ENCODE measurements around the gene SPOCD1.
"Not testable (repeated sequence)": the region's sequence is repeated elsewhere in the genome, so short reads cannot be mapped to it uniquely, and the experiment has no call there.

Gene SPOCD1

GRCh38 chr1:31828926-31829690, 13.3 kb upstream of the SPOCD1 start:
- DNase-seq (ENCODE audit: low read depth in 2 of 2) = no peak

DNA sequence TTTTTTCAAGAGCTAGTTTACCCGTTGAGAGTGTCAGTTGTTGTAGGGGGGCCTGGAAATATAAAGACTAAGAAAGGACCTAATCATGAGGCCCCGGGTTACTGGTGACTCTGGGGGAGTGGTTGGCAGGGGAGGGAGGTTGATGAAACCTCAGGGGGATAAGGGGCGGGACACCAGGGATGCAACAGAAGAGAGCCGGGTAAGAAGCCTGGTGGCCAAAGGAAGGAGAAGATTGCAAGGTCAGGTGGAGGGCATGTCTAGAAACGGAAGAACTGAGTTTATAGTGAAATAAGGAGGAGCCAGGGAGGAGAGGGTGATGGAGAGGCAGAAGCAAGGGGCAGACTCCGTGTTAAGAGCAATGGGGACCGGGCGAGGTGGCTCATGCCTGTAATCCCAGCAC, 12.5 kb upstream of the SPOCD1 start:
- no peak for DNase-seq (ENCODE audit: low read depth in 2 of 2)

GRCh38 chr1:31823780-31824179, 8.0 kb upstream of the SPOCD1 start:
- DNase-seq (ENCODE audit: low read depth in 2 of 2) = no peak

DNA sequence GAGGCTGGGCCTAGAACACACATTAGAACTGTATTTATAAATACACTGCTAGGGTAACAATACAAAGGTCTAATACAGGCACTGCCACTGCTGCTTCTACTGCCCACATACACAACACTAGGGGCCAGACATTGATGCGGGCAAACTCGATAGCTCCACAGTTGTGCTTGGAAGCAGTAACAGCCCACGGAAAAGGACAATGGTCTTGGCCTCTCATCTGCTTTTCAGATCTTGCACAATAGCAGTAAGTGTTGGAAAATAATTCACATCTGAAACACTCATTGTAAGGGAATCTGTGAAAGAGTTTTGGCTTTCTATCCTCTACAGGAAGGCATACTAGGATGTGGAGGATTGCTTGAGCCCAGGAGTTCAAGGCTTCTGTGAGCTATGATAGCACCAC, 6.9 kb upstream of the SPOCD1 start:
- DNase-seq (ENCODE audit: low read depth in 2 of 2) = no peak

GRCh38 chr1:31820196-31820595, 4.4 kb upstream of the SPOCD1 start:
- DNase-seq (ENCODE audit: low read depth in 2 of 2) = not testable (repeated sequence)

DNA sequence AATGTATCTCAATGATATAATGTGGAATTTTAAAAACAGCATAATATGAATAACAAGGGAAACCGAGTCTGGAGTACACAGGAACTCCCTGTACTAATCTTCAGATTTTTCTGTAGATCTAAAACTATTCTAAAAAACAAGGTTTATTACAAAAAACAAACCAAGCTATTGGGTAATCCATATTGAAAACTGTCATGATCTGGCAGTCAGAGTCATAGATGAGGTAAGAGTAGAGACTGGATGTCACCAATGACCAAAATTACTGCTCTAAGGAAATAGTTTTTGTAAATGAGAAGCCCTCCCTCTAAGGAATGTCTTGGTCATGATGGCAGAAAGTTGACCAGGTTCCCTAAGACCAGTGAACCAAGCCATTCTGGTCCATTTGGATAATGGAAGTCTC, 2.4 kb upstream of the SPOCD1 start:
- DNase-seq (ENCODE audit: low read depth in 2 of 2) = no peak

DNA sequence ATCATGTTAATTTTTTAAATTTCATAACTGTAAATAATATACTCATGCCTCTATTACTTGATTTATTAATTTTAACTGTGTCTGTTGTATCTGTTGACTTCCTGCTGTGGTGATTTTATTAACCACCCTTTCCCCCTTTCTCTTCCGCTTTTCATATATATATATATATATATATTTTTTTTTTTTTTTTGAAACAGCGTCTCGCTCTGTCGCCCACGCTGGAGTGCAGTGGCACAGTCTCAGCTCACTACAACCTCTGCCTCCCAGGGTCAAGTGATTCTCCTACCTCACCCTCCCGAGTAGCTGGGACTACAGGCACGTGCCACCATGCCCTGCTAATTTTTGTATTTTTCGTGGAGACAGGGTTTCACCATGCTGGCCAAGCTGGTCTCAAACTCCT, 1.1 kb upstream of the SPOCD1 start:
- not testable (repeated sequence) for DNase-seq (ENCODE audit: low read depth in 2 of 2)

- DNase-seq (ENCODE audit: low read depth in 2 of 2) = not testable (repeated sequence)
Observed at GRCh38 chr1:31816501-31816900, 679 bp upstream of the SPOCD1 start.

- no peak for DNase-seq (ENCODE audit: low read depth in 2 of 2)
Observed at GRCh38 chr1:31815307-31815645, 546 bp downstream of the SPOCD1 start.

DNA sequence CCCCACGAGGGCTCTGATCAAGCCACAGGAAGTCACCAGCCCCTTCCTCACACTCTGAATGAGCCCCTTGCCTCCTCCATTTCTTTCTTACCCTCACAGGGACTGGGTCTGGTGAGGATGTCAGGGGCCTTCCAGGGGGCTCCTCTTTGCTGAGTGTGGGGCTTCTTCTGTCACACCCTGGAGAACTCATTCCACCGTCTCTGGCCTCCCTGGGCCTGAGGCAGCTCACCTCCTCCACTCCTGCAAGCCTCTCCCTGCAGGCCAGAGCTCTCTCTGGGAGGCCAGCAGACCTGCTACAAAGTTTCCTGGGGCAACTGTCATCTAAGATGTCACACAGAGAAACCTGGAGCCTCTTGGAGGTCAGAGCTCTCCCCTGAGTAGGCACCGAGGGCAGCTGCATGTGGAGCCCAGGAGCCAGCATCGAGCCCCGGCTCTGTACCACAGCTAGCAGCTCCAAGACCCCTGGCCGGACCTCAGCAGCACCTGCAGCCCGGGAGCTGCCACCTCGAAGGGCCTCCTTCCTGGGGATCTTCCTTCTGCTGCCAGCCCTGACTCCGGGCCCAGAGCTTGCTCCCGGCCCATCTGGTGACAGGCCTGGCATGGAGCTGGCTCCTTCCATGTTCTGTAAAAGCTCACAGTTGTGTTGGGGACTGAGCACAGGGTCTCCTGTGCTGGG, 1.1 kb downstream of the SPOCD1 start:
- DNase-seq (ENCODE audit: low read depth in 2 of 2) = no peak

- DNase-seq (ENCODE audit: low read depth in 2 of 2) = no peak
Observed at GRCh38 chr1:31814041-31814511, 1.7 kb downstream of the SPOCD1 start.

GRCh38 chr1:31812158-31812829, 3.5 kb downstream of the SPOCD1 start:
- DNase-seq (ENCODE audit: low read depth in 2 of 2) = no peak

- no peak for DNase-seq (ENCODE audit: low read depth in 2 of 2)
Observed at GRCh38 chr1:31811605-31812004, 4.2 kb downstream of the SPOCD1 start.

DNA sequence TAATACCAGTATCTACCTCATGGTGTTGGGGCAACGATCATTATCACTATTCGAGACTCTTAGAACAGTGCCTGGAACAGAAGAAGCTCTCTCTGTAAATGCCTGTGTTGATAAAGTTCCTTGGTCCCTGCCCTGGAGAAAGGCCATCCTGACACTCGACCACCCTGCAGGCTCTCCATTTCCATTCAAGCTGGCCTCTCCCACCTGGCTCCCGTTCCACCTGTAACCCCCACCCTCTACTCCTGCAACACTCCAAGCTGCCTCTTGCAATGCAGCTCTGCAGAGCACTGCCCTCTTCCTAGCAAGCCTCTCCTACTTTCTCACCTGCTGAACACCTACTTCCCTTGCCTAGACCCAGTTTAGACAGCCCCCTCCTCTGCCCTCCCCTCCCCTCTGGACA, 6.1 kb downstream of the SPOCD1 start:
- no peak for DNase-seq (ENCODE audit: low read depth in 2 of 2)

- DNase-seq (ENCODE audit: low read depth in 2 of 2) = no peak
Observed at GRCh38 chr1:31807273-31808048, 8.4 kb downstream of the SPOCD1 start.

- DNase-seq (ENCODE audit: low read depth in 2 of 2) = no peak
Observed at GRCh38 chr1:31805318-31805717, 10.5 kb downstream of the SPOCD1 start.

GRCh38 chr1:31804098-31804497, 11.7 kb downstream of the SPOCD1 start:
- no peak for DNase-seq (ENCODE audit: low read depth in 2 of 2)

GRCh38 chr1:31803610-31804009, 12.2 kb downstream of the SPOCD1 start:
- no peak for DNase-seq (ENCODE audit: low read depth in 2 of 2)

DNA sequence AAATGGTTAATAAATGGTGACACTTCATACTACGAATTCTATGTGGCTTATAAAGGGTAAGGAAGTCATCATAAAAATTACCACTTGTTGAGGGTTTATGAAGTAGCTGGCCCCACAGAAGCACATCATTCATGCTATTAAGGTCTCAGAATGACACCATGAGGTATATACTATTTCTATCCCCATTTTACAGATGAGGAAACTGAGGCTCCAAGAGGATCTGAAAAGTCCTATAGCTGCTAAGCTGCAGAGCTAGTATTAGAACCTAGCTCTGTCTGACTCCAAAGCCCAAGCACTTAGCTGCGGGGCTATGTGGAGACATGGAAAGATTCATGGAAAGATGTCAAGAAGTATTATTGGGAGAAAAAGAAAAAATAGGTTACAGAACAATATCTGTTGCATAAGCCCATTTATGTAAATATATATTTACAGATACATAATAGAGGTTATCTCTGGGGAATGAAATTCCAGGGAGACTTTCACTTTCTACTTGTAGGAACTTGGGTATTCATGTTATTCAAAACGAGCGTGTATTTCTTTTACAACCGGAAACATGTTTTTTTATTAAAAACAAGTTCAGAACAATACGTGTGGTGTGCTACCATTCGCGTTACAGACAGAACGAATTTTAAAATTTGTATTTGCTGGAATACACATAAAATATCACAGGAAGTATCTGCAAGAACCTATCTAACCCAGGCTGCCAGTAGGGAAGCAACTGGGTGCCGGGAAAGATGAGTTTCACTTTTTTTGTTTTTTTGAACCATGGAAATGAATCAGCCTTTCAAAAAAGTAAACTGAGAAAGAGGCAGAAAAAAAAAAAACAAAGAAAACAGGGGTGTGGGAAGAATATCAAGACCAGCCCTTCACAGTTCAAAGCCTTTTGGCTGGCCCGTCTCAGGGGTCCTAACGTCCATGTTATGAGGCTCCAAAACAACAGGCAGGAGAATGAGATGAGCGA, 13.4 kb downstream of the SPOCD1 start:
- DNase-seq (ENCODE audit: low read depth in 2 of 2) = no peak

DNA sequence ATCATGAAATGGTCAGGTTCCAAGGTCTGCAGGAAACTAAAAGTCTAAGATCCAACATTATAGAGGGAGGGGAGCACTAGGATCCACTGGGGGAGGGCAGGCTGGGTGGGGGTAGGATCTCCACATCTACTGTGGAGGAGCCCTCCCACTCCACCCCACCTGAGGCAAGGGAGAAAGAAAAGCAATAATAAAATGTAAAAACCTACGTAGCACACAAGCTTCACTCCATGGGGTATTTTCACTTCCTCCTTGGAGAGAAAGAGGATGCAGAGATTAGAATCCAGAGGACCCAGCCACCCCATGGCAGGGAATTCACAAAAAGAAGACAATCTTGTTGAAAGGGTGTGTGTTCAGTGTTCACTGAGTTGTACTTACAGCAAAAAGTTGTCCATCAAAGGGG, 14.4 kb downstream of the SPOCD1 start:
- DNase-seq (ENCODE audit: low read depth in 2 of 2) = no peak

DNA sequence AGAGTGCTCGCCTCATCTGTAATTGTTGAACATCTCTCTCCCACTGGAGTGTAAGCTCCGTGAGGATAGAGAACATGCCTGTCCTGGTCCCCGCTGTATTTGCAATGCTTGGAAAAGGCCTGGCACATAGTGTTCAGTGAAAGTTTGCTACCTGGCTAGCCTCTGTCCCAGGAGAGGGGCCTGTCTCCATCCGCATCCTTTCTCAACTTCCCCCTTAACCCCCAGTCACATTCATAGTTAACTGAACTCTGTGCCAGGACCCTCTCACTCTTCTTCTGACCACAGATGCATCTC, 15.2 kb downstream of the SPOCD1 start:
- DNase-seq (ENCODE audit: low read depth in 2 of 2) = no peak
